SK-N-SH treated with all-trans-retinoic acid at 6 μM for 48 hours (cell line): ENCODE data around the gene CSF2.

Source experiments
- ARNTL ChIP-seq: fragments of 450-650 bp; formaldehyde crosslinking; IDR thresholded peaks from 2 replicates; pipeline ENCODE4 v1.5.0; 2020; ENCODE audit warnings: low read depth, mild to moderate bottlenecking, moderate library complexity, borderline replicate concordance
- CREB5 ChIP-seq: fragments of 250-450 bp; sonication (Bioruptor Pico); IDR thresholded peaks from 2 replicates; pipeline ENCODE4 v1.5.1; 2020; ENCODE audit warnings: low read depth, mild to moderate bottlenecking, moderate library complexity
- ESRRG ChIP-seq: fragments of 250-450 bp; sonication (Bioruptor Pico); IDR thresholded peaks from 2 replicates; pipeline ENCODE4 v1.6.1; 2021; ENCODE audit warnings: mild to moderate bottlenecking
- RARB ChIP-seq: fragments of 250-450 bp; sonication (Bioruptor Pico); IDR thresholded peaks from 2 replicates; pipeline ENCODE4 v1.8.0; 2021; ENCODE audit warnings: mild to moderate bottlenecking, moderate library complexity
- TCF4 ChIP-seq: fragments of 250-450 bp; sonication (Bioruptor Pico); IDR thresholded peaks from 2 replicates; pipeline ENCODE4 v1.8.0; 2021; ENCODE audit warnings: mild to moderate bottlenecking, moderate library complexity, borderline replicate concordance
- ZFP3 ChIP-seq: fragments of 250-450 bp; sonication (Bioruptor Pico); IDR thresholded peaks from 2 replicates; pipeline ENCODE4 v1.5.0; 2020; ENCODE audit warnings: mild to moderate bottlenecking, moderate library complexity
- TF ChIP-seq, protein P1 (sequence below): fragments of 250-450 bp; sonication (Bioruptor Pico); IDR thresholded peaks from 2 replicates; pipeline ENCODE4 v1.8.0; 2020; ENCODE audit warnings: mild to moderate bottlenecking, moderate library complexity, borderline replicate concordance
- TF ChIP-seq, protein P2 (sequence below): fragments of 250-450 bp; sonication (Bioruptor Pico); IDR thresholded peaks from 2 replicates; pipeline ENCODE4 v1.8.0; 2021; ENCODE audit warnings: low read depth, mild to moderate bottlenecking, moderate library complexity, borderline replicate concordance

DNA sequence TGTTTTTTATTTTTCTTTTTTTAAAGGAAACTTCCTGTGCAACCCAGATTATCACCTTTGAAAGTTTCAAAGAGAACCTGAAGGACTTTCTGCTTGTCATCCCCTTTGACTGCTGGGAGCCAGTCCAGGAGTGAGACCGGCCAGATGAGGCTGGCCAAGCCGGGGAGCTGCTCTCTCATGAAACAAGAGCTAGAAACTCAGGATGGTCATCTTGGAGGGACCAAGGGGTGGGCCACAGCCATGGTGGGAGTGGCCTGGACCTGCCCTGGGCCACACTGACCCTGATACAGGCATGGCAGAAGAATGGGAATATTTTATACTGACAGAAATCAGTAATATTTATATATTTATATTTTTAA, 2.1 kb downstream of the CSF2 start:
- TF ChIP-seq ESRRG (no peak), RARB (CRISPR knock-in tag) (no peak), CREB5 (CRISPR knock-in tag) (no peak), ZFP3 (no peak), ARNTL (CRISPR knock-in tag) (no peak), TCF4 (no peak)
- TF ChIP-seq, protein P1, sequence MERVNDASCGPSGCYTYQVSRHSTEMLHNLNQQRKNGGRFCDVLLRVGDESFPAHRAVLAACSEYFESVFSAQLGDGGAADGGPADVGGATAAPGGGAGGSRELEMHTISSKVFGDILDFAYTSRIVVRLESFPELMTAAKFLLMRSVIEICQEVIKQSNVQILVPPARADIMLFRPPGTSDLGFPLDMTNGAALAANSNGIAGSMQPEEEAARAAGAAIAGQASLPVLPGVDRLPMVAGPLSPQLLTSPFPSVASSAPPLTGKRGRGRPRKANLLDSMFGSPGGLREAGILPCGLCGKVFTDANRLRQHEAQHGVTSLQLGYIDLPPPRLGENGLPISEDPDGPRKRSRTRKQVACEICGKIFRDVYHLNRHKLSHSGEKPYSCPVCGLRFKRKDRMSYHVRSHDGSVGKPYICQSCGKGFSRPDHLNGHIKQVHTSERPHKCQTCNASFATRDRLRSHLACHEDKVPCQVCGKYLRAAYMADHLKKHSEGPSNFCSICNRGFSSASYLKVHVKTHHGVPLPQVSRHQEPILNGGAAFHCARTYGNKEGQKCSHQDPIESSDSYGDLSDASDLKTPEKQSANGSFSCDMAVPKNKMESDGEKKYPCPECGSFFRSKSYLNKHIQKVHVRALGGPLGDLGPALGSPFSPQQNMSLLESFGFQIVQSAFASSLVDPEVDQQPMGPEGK (CRISPR knock-in tag) = no peak
- TF ChIP-seq, protein P2, sequence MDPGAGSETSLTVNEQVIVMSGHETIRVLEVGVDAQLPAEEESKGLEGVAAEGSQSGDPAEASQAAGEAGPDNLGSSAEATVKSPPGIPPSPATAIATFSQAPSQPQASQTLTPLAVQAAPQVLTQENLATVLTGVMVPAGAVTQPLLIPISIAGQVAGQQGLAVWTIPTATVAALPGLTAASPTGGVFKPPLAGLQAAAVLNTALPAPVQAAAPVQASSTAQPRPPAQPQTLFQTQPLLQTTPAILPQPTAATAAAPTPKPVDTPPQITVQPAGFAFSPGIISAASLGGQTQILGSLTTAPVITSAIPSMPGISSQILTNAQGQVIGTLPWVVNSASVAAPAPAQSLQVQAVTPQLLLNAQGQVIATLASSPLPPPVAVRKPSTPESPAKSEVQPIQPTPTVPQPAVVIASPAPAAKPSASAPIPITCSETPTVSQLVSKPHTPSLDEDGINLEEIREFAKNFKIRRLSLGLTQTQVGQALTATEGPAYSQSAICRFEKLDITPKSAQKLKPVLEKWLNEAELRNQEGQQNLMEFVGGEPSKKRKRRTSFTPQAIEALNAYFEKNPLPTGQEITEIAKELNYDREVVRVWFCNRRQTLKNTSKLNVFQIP (CRISPR knock-in tag) = no peak
